ENCODE measurements around the gene RAD9A.

Gene RAD9A

GRCh38 chr11:67357831-67358670 lies 33.7 kb upstream of the RAD9A start:
- DNase-seq, result no peak

GRCh38 chr11:67364169-67364568 lies 27.6 kb upstream of the RAD9A start:
- no peak for DNase-seq

GRCh38 chr11:67364783-67365722 lies 26.7 kb upstream of the RAD9A start:
- no peak for DNase-seq

- DNase-seq, result no peak
Measured at GRCh38 chr11:67365736-67366444, 25.9 kb upstream of the RAD9A start.

- DNase-seq, result no peak
Measured at GRCh38 chr11:67366546-67366945, 25.2 kb upstream of the RAD9A start.

- DNase-seq, result no peak
Measured at GRCh38 chr11:67366961-67367760, 24.6 kb upstream of the RAD9A start.

- no peak for DNase-seq
Measured at GRCh38 chr11:67367761-67368227, 24.0 kb upstream of the RAD9A start.

- peak in 1 of 2 donors; percentile 47 for DNase-seq
Measured at GRCh38 chr11:67368621-67369020, 23.2 kb upstream of the RAD9A start.

GRCh38 chr11:67369275-67369674 lies 22.5 kb upstream of the RAD9A start:
- DNase-seq, result no peak

GRCh38 chr11:67369801-67370284 lies 21.9 kb upstream of the RAD9A start:
- no peak for DNase-seq

GRCh38 chr11:67370351-67371076 lies 21.3 kb upstream of the RAD9A start:
- DNase-seq, result no peak

GRCh38 chr11:67371189-67371910 lies 20.4 kb upstream of the RAD9A start:
- peak; percentile 45 to 49 for DNase-seq

GRCh38 chr11:67371911-67372320 lies 19.9 kb upstream of the RAD9A start:
- DNase-seq, result no peak

- no peak for DNase-seq
Measured at GRCh38 chr11:67372321-67372992, 19.3 kb upstream of the RAD9A start.

- peak; percentile 42 to 46 for DNase-seq
Measured at GRCh38 chr11:67372993-67373647, 18.7 kb upstream of the RAD9A start, which contains the start of gene CLCF1. TSS of gene CLCF1 (minus strand) at chr11:67373598. CDS start at chr11:67373539, 59 bp downstream.

- peak; percentile 90 to 91 for DNase-seq
Measured at GRCh38 chr11:67373648-67374570, 17.9 kb upstream of the RAD9A start.

- no peak for DNase-seq
Measured at GRCh38 chr11:67374571-67375281, 17.1 kb upstream of the RAD9A start.
